AG08395 (cell line): Measurements from ENCODE around the gene CDKL1.
"Not testable (repeated sequence)": the region's sequence is repeated elsewhere in the genome, so short reads cannot be mapped to it uniquely, and the experiment has no call there.

ENCODE experiments used
- DNase-seq: peaks from one replicate; pipeline ENCODE4 v3.0.0; 2012; ENCODE audit warnings: mixed read lengths, low spot score

CDKL1 gene

GRCh38 chr14:50387548-50387947 is 9.1 kb downstream of the CDKL1 start:
- no peak for DNase-seq

GRCh38 chr14:50383618-50384225 is 13.0 kb downstream of the CDKL1 start:
- no peak for DNase-seq

- no peak for DNase-seq
Measured at GRCh38 chr14:50381823-50382287, 14.8 kb downstream of the CDKL1 start.

- DNase-seq, result no peak
Measured at GRCh38 chr14:50381008-50381407, 15.7 kb downstream of the CDKL1 start.

DNA sequence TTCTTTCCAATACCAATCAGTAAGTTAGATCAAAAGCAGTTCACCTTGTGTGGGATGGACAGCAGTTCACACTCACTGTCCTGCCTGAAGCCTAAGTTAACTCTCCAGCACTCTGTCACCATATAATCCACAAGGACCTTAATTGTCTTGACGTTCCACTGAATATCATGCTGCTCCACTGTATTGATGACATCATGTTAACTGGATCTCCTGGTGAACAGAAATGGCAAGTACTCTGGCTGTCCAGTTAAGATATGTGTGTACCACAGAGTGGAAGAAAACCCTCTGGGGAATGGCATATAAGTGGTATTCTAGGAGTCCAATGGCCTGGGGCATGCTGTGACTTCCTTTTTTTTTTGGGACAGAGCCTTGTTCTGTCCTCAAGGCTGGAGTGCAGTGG is 16.2 kb downstream of the CDKL1 start:
- DNase-seq, result no peak

DNA sequence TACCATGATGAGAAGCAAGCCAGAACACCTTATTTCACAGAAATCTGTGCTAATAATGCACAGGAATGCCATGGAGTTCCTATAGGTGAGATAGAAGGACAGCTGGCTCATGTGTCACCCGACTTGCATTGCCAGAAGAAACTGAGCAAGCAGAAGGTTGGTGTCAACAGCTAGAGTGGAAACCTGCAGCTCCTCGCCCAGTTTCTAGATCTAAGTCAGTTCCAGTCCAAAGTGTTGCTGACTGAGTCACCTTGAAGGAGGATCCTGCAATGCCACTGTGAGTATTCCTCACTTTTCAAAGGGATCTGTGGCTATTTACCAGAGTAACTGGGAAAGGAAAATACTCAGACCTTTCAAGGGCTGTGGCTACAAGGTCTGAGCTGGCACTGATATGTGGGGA is 17.1 kb downstream of the CDKL1 start:
- no peak for DNase-seq

DNA sequence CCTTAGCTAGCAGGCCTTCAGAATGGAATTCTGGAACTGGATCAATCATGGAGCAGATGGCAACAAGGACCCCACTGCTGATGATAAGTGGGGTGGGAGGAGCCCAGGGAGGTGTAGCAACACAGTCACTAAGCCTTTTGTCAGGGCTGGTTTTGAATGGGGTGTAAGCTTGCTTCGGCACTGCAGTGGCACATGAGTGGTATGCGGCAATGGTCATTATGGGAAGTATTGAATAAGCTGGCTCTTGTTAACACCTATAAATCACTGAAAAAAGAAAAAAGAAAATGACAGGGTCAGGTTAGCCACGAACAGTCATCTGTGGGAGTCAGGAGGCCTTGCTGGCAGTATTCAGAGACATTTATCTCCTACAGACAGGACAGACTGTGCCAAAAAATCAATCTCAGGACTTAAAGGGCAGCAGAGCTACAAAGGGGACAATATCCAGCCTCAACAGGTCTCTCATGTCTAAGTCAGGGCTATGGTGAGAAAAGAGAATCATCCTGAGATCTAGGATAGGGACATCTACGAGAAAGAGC is 19.1 kb downstream of the CDKL1 start:
- DNase-seq, result no peak

DNA sequence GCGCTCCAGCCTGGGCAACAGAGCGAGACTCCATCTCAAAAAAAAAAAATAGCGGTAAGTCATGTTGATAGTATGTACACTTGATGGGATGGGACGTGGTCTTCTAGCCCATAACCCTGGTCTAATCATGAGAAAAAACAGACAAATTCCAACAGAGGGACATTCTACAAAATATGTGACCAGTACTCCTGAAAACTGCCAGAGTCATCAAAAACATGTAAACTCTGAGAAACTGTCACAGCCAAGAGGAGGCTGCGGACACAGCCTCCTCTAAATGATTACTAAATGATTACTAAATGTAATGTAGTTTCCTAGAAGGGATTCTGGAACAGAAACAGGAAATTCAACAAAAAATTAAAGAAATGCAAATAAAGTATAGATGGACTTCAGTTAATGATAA is 20.9 kb downstream of the CDKL1 start:
- no peak for DNase-seq

DNA sequence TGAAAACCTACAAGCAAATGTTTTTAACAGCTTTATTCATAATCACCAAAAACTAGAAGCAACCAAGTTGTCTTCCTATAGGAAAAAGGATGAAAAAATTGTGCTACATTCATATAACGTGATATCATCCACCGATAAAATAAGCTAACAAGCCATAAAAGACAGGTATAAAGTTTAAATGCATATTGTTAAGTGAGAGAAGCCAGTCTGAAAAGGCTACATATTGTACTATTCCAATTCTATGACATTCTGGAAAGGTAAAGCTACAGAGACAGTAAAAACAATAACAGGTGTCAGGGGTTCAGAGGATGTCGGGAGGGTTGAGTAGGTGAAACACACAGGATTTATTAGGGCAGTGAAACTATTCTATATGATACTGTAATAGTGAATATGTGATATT is 22.7 kb downstream of the CDKL1 start:
- DNase-seq, result no peak

DNA sequence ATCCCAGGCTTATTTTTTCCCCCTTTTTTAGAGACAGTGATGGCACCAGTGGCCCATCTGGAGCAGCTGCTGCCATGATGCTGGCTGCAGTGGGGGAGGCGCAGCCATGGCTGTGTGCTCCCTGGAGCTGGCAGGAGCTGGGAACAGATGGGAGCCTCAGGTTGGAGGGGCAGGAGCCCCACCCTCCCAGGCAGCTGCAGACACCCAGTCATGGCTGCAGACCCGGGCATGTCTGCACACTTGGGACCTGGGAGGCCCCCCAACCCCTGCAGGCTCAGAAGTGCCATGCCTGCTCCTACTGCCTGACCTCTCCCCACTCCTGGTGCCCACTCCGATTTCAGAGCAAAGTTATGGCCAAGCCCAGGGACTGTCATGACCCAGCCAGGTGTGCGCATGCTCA is 25.1 kb downstream of the CDKL1 start:
- DNase-seq, result no peak

- DNase-seq, result no peak
Measured at GRCh38 chr14:50366589-50366988, 30.1 kb downstream of the CDKL1 start.

DNA sequence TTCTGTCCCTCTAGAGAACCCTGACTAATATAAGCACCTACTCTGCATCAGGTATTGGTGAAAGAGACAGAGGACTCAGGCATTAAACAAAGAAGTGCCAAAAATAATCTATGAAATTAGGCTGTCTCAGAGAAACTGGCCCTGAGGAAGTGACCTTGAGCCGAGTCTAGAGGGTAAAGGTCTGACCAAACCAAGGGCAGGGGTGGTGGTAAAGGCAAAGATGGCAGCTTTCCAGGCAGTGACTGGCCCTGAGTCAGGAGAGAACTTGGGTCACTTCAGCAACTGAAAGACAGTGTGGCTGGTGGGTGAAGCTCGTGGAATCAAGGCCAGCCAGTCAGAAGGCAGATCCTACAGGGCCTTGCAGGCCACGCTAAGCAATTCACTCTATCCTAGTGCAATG is 30.6 kb downstream of the CDKL1 start:
- no peak for DNase-seq

GRCh38 chr14:50365572-50365971 is 31.1 kb downstream of the CDKL1 start:
- DNase-seq, result not testable (repeated sequence)

DNA sequence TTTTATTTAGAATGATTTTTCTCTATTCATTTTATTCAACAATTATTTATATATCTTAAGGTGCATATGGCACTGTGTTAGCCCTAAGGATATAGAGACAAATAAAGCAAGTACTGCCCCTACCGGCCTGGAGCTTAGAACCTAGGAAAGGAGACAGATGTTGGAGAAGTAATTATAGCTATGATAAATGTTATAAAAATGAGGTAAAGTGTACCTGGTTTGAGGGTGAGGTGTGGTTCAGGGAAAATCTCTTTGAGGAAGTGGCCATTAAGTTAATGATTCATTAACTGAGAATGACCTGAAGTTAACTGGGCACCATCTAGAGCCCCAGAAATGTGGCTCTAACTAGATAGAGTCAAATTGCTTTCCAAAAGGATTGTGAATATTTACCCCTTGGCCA is 31.9 kb downstream of the CDKL1 start:
- DNase-seq, result no peak

- peak; percentile 52 for DNase-seq
Measured at GRCh38 chr14:50363714-50364111, 33.0 kb downstream of the CDKL1 start.

- no peak for DNase-seq
Measured at GRCh38 chr14:50362764-50363713, 33.6 kb downstream of the CDKL1 start.

GRCh38 chr14:50361473-50362403 is 34.9 kb downstream of the CDKL1 start:
- not testable (repeated sequence) for DNase-seq

GRCh38 chr14:50360851-50361250 is 35.8 kb downstream of the CDKL1 start:
- DNase-seq, result no peak

DNA sequence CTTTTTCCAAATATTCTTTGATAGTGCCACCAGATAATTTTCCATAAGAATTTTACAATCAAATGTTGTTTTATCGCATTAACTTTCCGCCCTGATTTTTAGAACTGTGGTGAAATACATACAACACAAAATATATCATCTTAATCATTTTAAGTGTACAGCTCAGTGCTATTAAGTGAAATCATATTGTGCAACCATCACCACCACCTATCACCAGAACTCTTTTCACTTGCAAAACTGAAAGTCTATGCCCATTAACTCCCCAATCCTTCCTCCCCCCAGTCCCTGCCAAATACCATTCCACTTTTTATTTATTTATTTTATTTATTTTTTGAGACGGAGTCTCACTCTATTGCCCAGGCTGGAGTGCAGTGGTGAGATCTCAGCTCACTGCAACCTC is 36.6 kb downstream of the CDKL1 start:
- no peak for DNase-seq

- no peak for DNase-seq
Measured at GRCh38 chr14:50359631-50360030, 37.0 kb downstream of the CDKL1 start.

DNA sequence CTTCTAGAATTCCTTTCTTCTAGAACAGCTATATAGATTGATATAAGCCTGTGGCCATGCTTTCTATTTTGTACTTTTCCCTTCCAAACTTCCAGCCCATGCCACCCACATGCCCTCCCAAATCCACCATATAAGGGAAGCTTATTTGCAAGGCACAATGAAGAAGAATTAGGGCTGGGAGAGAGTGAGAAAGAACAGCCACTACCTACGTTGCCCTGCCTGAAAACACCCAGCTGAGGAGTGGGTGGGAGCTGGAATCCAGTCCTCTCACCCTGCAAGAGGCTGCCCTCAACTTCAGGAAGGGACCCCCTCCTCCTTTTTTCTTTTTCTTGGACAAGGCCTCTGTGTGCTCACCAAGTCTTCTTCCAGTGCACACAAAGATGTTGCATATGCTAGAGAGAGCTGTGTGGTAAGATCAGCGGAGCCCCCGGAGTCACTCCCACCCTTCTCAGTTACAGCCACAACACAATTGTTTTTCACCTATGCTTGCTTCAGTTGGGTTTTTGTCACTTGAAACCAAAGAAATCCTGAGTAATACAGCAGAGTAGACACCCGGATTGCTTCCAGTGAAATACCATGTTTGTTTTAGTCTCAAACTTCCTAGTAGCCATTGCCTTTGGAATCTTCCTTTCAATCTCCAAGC is 38.8 kb downstream of the CDKL1 start:
- no peak for DNase-seq

- no peak for DNase-seq
Measured at GRCh38 chr14:50357124-50357523, 39.6 kb downstream of the CDKL1 start.
